Fibroblast of lung (primary cell): ENCODE results near the gene CELSR2. TPM values are rescaled to one million over a fixed set of nuclear protein-coding genes. Genes with fewer than 3 reads are reported as not detected.

Source experiments
- DNase-seq, 2 donors: peaks; one replicate each; pipeline versions ENCODE4 v3.0.0 to v3.0.0-alpha.2; 2010; ENCODE audit warnings: low read depth in 2 of 2
- H2AFZ ChIP-seq: 2 replicates; pipeline ENCODE4 v1.5.1; 2012; ENCODE audit warnings: low read length, control low read depth, inconsistent platforms
- H3K27ac ChIP-seq: 2 replicates; pipeline ENCODE4 v1.5.1; 2011; ENCODE audit warnings: low read length, control low read depth; ENCODE audit not compliant: insufficient read depth
- H3K27me3 ChIP-seq: 2 replicates; pipeline ENCODE4 v1.5.1; 2011; ENCODE audit warnings: mild to moderate bottlenecking, low read length; ENCODE audit not compliant: control insufficient read depth, insufficient read depth
- H3K36me3 ChIP-seq: 2 replicates; pipeline ENCODE4 v1.5.1; 2011; ENCODE audit warnings: low read length; ENCODE audit not compliant: control insufficient read depth, insufficient read depth
- H3K4me1 ChIP-seq: 2 replicates; pipeline ENCODE4 v1.5.1; 2011; ENCODE audit warnings: low read length; ENCODE audit not compliant: control insufficient read depth, insufficient read depth; ENCODE audit errors: extremely low read depth
- H3K4me2 ChIP-seq: 2 replicates; pipeline ENCODE4 v1.5.1; 2011; ENCODE audit warnings: low read length, control low read depth; ENCODE audit not compliant: insufficient read depth; ENCODE audit errors: extremely low read depth
- H3K4me3 ChIP-seq, 4 experiments: fragments of 200-600 bp in 1 of 4; sonication (generic) in 1 of 4; replicated peaks in 1 of 4; 2 replicates each; pipeline ENCODE4 v1.5.1; 2011 to 2016; ENCODE audit warnings: low read length in 4 of 4, low read depth in 3 of 4, mild to moderate bottlenecking in 3 of 4, control low read depth in 2 of 4, inconsistent platforms in 1 of 4, mixed read lengths in 1 of 4; ENCODE audit not compliant: insufficient read depth in 1 of 4; ENCODE audit errors: control extremely low read depth in 1 of 4
- H3K79me2 ChIP-seq: 2 replicates; pipeline ENCODE4 v1.5.1; 2012; ENCODE audit warnings: mild to moderate bottlenecking, low read length, inconsistent platforms; ENCODE audit not compliant: control insufficient read depth, insufficient read depth
- H3K9ac ChIP-seq: 2 replicates; pipeline ENCODE4 v1.5.1; 2011; ENCODE audit warnings: mild to moderate bottlenecking, low read length, control low read depth; ENCODE audit not compliant: insufficient read depth
- H3K9me3 ChIP-seq: 2 replicates; pipeline ENCODE4 v1.5.1; 2012; ENCODE audit warnings: low read depth, low read length; ENCODE audit not compliant: control insufficient read depth, insufficient read depth
- H4K20me1 ChIP-seq: 2 replicates; pipeline ENCODE4 v1.5.1; 2011; ENCODE audit warnings: low read length; ENCODE audit not compliant: control insufficient read depth, insufficient read depth; ENCODE audit errors: extremely low read depth
- EZH2 ChIP-seq: IDR thresholded peaks from 2 replicates; pipeline ENCODE4 v1.5.1; 2012; ENCODE audit warnings: low read length, control low read depth, mild to moderate bottlenecking; ENCODE audit errors: missing control alignments
- polyA plus RNA-seq, 2 donors: library from polyadenylated mRNA; depleted of rRNA in 1 of 2; stranded (reverse) in 1 of 2; unstranded in 1 of 2; fragments of >200 nt; gene quantifications; 2 replicates each; pipeline ENCODE4 v1.2.1, GENCODE V29; 2011 to 2012; ENCODE audit warnings: missing spikeins in 1 of 2
- total RNA-seq: library from RNA; depleted of rRNA; stranded (reverse); fragments of >200 nt; gene quantifications from 2 replicates; pipeline ENCODE4 v1.2.1, GENCODE V29; 2014
- TF ChIP-seq, protein P1 (sequence below), 2 donors: IDR thresholded peaks in 1 of 2; conservative IDR thresholded peaks in 1 of 2; 1 replicate in 1 of 2; 2 replicates in 1 of 2; pipeline ENCODE4 v1.5.1; 2011 to 2012; ENCODE audit warnings: low read length in 2 of 2, control low read depth in 1 of 2, inconsistent platforms in 1 of 2, low read depth in 1 of 2, mild to moderate bottlenecking in 1 of 2

The CELSR2 gene
- total and polyA plus RNA-seq, 2 donors (not counting 1 experiment from before 2014, with no cell fraction given), result 0.67 to 3.5 TPM

DNA sequence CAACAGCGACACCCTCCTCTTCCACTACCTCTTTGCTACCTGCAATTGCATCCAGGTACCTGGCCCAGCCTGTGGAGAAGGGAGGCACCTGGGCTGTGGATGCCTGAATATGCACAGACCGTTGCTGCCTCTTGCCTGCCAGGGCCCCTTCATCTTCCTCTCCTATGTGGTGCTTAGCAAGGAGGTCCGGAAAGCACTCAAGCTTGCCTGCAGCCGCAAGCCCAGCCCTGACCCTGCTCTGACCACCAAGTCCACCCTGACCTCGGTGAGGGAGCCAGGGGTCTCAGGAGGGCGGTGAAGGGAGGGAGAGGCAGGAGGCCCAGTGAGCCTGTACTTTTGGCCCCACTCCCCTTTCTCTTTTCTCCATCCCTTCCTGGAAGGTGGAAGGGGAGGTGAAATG lies 22.1 kb downstream of the CELSR2 start:
- Histone ChIP-seq H3K9ac (no peak overlapping the region), H3K36me3 (no peaks in the 10 kb centered on the region), H3K4me1 (peaks cover 8% of the 10 kb centered on the region), H3K9me3 (no peaks in the 10 kb centered on the region), H3K4me3 (no peak overlapping the region), H2AFZ (no peak overlapping the region), H3K4me2 (no peak overlapping the region), H4K20me1 (no peaks in the 10 kb centered on the region), H3K27ac (no peak overlapping the region), H3K79me2 (no peaks in the 10 kb centered on the region), H3K27me3 (no peaks in the 10 kb centered on the region)
- no peak for TF ChIP-seq EZH2
- TF ChIP-seq, protein P1, sequence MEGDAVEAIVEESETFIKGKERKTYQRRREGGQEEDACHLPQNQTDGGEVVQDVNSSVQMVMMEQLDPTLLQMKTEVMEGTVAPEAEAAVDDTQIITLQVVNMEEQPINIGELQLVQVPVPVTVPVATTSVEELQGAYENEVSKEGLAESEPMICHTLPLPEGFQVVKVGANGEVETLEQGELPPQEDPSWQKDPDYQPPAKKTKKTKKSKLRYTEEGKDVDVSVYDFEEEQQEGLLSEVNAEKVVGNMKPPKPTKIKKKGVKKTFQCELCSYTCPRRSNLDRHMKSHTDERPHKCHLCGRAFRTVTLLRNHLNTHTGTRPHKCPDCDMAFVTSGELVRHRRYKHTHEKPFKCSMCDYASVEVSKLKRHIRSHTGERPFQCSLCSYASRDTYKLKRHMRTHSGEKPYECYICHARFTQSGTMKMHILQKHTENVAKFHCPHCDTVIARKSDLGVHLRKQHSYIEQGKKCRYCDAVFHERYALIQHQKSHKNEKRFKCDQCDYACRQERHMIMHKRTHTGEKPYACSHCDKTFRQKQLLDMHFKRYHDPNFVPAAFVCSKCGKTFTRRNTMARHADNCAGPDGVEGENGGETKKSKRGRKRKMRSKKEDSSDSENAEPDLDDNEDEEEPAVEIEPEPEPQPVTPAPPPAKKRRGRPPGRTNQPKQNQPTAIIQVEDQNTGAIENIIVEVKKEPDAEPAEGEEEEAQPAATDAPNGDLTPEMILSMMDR (conservative IDR thresholded peaks at IDR 0.05 in 1 of 2, IDR thresholded peaks at IDR 0.05 in 1 of 2; ENCODE audit: low read depth in 1 of 2, low read length in 2 of 2), result no peak
- DNase-seq, result no peak

DNA sequence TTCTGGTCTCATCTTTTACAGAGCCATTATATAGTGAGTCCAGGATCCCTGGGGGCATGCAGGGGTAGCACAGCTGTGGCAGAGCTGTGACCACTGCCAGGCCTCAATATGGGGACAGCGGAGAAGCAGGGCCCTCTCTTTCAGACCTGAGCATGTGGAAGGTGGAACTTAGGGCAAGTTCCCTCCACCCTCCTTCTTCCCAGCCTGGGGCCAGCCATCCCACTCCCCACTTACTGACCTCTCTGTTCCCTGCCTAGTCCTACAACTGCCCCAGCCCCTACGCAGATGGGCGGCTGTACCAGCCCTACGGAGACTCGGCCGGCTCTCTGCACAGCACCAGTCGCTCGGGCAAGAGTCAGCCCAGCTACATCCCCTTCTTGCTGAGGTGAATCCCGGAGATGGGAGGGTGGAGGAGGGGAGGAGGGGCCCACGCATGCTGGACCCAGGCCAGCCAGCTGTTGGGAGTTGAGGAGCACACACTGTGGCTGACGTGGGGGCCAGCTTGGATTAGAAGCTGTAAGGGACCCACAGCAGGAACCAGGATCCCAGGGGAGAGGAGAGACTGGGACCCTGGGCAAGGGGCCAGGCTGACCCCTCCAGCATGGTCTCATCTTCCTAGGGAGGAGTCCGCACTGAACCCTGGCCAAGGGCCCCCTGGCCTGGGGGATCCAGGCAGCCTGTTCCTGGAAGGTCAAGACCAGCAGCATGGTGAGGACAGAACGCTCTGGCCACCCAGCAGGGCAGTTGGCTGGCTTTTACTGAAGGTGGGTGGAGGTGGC lies 22.9 kb downstream of the CELSR2 start:
- no peak overlapping the region for H3K4me2 ChIP-seq
- no peaks in the 10 kb centered on the region for H3K36me3 ChIP-seq
- H3K79me2 ChIP-seq, result no peaks in the 10 kb centered on the region
- no peak overlapping the region for H2AFZ ChIP-seq
- no peak for TF ChIP-seq EZH2
- TF ChIP-seq, protein P1 (conservative IDR thresholded peaks at IDR 0.05 in 1 of 2, IDR thresholded peaks at IDR 0.05 in 1 of 2; ENCODE audit: low read depth in 1 of 2, low read length in 2 of 2), result no peak
- peaks cover 8% of the 10 kb centered on the region for H3K4me1 ChIP-seq
- no peaks in the 10 kb centered on the region for H4K20me1 ChIP-seq
- H3K4me3 ChIP-seq, result no peak overlapping the region
- H3K27ac ChIP-seq, result no peak overlapping the region
- no peaks in the 10 kb centered on the region for H3K9me3 ChIP-seq
- DNase-seq, result no peak
- no peaks in the 10 kb centered on the region for H3K27me3 ChIP-seq
- no peak overlapping the region for H3K9ac ChIP-seq

GRCh38 chr1:109272831-109273547 lies 23.6 kb downstream of the CELSR2 start:
- Histone ChIP-seq H3K27ac (no peak overlapping the region), H3K4me1 (peaks cover 8% of the 10 kb centered on the region), H3K4me2 (no peak overlapping the region), H4K20me1 (no peaks in the 10 kb centered on the region), H2AFZ (no peak overlapping the region), H3K79me2 (no peaks in the 10 kb centered on the region), H3K27me3 (no peaks in the 10 kb centered on the region), H3K36me3 (no peaks in the 10 kb centered on the region), H3K9ac (no peak overlapping the region), H3K9me3 (no peaks in the 10 kb centered on the region), H3K4me3 (no peak overlapping the region)
- no peak for DNase-seq
- TF ChIP-seq, protein P1 (conservative IDR thresholded peaks at IDR 0.05 in 1 of 2, IDR thresholded peaks at IDR 0.05 in 1 of 2; ENCODE audit: low read depth in 1 of 2, low read length in 2 of 2), result no peak
- TF ChIP-seq EZH2, result no peak
